Activated CD4-positive, alpha-beta T cell treated with anti-CD3 and anti-CD28 coated beads, Interleukin-2, amount 50 U/mL, for 24 hours (primary cell): ENCODE data around the gene ANKLE1.
"Not testable (repeated sequence)": the region's sequence is repeated elsewhere in the genome, so short reads cannot be mapped to it uniquely, and the experiment has no call there.

Experiments used
- DNase-seq, 2 donors: peaks; one replicate each; pipeline ENCODE4 v3.0.0-alpha.2; 2020; ENCODE audit warnings: low read depth in 1 of 2, low spot score in 1 of 2

The ANKLE1 gene

DNA sequence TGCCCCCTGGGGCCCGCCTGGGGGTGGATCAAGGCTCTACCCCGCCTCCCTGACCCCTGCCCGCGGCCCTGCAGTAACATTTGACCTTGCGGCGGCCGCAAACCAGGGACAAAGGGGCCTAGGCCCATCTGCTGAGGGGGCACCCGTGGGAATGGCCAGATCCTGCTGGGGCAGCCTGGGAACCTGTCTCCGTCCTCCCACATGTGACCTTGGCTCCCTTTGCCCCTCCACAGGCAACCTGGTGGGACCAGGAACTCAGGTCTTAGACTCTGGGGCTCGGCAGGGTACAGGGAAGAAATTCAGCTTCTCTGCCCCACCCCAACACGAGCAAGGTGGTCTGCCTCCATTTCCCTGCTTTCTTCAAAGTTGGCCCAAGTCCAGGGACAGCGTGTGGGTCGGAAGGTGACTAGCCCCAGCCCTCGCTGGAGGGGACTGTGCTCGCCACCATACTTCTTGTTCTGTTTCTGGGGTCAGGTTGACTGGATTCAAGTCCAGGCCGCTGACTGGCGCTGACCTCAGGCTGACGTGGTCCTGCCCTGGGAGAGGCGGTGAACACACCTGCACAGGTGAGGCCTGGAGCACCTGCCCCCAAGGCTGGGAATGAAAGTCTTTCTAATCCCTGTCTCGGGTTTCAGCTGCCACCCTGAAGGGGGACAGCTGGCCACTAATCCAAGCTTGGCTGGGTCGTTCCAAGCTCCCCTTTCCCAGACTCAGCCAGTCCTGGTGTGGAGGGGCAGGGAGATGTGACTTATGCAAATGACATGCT lies 33.5 kb upstream of the ANKLE1 start:
- DNase-seq = no peak

DNA sequence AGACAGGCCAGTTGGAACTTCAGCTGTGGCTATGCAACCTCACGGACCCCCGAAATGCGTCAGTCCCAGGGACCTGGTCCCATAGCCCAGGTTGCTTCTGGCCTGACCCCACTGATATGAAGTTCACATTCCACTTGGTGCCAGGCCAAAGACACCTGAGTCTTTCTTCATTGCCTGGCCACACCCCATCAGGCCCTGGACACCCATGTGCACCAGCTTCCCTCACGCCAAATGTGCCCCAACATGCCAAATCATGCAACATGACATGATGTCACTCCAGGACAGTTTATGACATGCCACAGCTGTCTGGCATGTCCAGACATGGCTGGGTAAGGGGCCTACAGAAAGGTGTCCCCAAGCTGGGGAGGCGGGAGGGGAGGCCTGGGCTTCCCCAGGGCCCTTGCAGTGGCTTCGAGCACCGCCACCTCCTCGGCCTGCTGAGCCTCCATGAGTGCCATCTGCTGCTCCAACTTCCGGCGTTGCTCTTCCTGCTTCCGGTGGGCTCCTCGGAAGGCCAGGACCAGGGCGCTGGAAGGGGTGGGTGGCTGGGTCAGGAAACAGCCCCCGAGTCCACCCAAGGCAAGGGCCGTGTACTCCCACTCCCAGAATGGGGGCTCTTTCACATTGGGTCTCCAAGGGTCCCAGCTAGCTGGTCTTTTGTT lies 31.7 kb upstream of the ANKLE1 start:
- DNase-seq = no peak

DNA sequence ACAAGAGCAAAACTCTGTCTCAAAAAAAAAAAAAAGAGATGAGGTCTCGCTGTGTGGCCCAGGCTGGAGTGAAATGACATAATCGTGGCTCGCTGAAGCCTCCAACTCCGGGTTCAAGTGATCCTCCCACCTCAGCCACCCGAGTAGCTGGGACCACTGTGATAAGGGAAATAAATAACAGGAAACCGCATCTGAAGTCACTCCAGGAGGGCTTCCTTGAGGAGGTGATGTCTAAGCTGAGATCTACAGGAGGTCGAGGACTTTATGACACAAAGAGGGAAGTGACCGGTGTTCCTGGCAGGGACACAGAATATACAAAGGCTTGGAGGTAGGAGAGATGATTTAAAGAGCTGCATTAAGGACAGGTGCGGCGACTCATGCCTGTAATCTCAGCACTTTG lies 27.1 kb upstream of the ANKLE1 start:
- DNase-seq = no peak

DNA sequence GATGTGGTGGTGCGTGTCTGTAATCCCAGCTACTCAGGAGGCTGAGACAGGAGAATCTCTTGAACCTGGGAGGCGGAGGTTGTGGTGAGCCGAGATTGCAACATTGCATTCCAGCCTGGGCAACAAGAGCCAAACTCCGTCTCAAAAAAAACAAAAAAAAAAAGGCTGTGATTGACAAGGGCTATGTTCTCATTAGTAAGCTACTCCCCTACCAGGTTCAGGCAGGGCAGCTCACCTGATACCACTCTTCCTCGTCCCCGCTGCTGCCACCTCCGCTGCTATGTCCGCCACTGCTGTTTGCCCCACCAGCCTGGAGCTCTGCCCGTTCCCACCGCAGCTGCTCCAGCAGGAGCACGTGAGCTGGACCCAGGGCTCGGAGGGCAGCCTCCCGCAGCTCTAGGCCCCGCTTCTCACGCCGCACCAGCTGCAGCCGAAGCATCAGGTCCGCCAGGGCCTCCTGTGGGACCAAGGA lies 26.5 kb upstream of the ANKLE1 start:
- DNase-seq = no peak

DNA sequence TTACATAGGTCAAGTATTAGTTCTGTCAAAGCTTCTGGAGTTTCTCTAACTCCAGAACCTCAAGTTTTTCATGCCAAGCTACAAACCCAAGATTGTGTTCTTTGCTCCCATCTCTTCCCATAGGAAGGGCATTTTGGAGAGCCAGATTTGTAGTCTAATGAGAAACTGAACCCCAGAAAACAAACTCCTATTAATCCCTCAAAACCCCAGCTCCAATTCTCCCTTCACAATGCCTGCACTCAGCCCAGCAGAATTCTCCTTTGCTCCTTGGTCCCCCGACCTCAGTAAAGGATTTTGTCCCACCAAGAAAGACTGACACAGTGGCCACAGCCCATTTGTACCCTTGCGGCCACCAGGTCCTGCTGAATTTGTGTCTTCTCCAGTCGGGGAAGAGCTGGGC lies 25.6 kb upstream of the ANKLE1 start:
- no peak for DNase-seq

DNA sequence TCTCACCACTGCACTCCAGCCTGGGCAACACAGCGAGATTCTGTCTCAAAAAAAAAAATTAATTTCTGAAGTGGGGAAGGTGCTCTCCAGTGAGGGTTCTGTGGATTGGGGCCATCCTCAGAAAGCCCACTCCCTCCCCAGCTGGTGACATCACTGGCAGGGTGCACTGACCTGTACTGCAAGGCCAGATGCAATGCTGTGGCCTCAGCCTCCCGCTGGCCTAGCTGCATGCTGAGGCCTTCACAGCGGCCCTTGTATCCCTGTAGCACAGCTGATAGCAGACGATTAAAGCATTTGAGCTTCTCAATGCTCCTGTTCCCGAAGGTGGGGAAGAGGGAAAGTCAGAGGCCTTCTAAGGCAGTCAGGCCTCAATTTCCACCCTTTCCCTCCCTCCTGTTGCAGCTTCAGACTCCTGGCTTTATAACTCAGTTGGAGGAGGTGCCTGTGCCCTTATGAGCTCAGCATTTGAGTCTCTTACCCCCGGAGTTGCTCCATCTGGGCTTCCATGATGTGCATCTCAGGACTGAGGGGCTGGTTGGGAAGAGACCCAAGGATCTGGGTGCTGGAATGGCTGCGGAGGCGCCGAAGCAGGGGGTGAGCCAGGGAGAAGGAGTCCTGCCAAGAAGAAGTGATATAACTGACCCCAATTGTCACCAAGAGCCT lies 22.5 kb upstream of the ANKLE1 start:
- no peak for DNase-seq

DNA sequence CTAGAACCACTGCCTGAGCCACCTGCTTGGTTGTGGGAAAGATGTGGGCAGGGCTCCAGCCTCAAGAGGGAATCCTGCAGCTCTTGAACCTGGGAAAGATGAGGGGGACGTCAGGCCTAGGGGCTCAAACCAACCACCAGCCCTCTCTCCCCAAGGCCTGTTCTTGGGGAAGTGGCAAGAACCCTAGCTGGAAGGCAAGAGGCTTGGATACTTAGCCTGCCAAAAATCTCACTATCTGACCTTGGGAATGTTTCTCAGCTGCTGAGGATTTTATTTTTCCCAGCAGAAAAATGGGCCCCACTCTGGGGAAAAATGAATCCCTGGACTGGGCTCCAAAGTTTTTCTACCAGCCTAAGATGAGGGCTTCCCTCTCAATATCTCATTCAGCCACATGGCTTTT lies 21.8 kb upstream of the ANKLE1 start:
- DNase-seq = no peak

DNA sequence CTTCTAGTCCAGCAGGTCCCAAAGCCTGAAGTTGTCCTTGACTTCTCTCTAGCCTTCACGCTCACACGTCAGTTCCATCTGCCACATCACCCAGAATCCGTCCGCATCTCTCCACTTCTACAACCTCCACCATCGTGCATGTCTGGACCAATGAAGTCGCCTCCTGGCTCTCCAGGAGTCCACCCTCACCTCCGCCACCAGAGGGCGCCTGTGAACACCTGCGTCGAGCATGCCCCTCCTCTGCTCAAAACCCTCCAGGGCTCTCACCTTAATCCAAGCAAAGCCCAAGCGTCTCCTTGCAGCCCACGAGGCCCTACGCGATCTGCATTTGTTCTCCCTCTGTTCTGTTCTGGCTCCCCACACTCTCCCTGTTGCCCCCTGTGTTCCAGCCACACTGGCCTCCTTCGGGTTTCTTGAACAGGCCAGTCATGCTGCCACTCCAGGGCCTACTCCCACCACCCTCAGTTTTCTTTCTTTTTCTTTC lies 20.8 kb upstream of the ANKLE1 start:
- peak; percentile 87 to 91 for DNase-seq

DNA sequence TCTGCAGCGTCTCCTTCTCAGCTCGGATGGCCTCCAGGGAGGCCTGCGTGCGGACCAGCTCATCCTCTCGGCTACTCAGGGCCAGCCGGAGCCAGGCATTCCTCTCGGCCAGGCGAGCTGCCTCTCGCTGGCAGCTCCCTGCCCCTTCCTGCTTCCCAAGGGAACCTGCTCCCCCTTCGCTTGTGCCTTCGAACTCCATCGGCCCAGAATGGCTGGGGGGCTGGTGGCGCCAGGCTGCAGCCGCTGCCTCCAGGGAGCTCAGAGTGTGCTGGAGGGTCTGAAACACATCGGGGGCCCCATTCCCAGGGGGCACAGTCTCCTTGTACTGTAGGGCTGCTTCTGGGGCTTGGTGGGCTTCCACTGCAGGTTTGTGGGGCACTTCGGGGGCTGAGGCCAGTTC lies 19.1 kb upstream of the ANKLE1 start:
- DNase-seq = no peak

DNA sequence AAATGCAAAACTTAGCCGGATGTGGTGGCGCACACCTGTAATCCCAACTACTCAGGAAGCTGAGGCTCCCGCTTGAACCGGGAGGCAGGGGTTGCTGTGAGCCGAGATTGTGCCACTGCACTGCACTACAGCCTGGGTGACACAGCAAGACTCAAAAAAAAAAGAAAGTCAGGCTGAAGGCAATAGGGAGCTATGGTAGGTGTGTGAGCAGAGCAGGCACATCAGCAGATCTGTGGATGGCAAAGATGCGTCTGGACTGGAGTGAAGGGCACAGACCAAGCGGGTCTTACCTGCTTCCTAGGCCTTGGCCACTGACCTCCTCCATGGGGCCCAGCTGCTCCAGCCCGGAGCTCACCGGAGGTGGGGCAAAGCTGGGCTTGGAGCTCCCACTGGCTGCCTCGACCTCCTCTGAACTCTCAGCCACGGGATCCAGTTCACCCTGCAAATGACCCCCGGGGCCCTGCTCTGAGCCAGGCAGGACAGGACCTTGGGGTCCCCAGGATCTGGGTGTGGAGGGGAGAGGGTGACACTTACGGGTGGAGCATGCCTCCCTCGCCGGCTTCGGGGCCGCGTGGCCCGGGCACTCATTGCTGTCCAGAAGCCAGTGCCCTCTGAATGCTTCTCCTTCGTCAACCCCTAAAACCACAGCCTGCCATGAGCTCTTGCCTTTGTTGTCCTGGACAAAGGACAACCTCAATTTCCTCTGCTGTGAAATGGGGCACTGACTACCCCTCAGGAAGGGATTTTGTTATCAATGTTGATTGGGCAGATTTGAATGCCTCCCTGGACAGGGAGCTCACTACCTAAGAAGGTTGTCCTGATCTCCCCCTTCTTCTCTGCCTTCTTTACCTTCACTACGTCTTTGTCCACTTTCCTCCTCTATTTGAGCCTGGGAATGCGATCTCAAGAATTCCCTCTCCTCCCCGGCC lies 17.7 kb upstream of the ANKLE1 start:
- DNase-seq = no peak

DNA sequence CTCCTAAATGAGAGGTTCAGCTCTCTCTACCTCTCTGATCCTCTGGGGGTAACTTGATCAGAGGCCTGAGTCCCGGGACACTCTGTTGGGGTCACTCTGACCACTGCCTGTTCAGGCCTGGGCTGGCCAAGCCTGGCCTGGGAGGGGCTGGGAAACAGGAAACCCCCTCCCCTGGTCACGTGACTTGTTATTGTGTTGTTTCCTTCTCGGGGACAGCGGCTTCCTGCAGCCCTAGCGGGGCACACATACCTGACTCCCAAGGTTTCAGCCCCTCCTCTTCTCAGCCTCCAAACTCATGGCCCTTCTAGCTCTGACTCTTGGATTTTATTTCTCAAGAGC lies 17.1 kb upstream of the ANKLE1 start, which contains the start of gene USHBP1:
TSS of gene USHBP1 (minus strand) at position 105 of the 339 bp plus-strand sequence. CDS start 446 bp downstream, outside the sequence.
- no peak for DNase-seq

DNA sequence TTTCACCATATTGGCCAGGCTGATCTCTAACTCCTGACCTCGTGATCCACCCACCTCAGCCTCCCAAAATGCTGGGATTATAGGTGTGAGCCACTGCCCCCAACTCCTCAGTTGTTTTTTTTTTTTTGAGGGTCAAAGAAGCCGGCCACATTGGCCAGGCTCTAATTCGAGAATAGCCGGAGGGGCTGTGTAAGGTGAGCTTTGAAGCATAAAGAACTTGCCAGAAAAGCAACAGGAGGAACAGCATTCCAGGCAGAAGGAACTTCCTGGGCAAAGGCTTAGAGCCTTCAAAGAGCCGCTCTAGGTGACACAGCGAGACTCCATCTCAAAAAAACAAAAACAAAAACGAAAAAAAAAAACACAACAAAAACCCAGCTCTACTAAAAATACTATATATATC lies 15.7 kb upstream of the ANKLE1 start:
- DNase-seq = no peak

DNA sequence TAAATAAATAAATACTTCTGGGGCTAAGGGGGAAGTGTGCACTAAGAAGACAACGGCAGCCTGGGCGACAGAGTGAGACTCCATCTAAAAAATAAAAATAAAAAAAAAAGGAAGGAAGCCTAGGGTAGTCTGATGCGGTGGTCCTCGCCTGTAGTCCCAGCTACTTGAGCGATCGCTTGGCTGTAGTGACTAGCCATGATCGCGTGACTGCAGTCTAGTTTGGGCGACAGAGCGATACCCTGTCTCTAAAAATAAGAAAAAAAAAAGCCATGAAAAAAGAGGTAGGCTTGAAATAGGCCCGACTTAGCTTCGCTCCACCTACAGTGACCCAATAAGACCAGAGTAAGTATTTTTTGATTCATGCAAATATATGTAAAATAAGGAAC lies 15.1 kb upstream of the ANKLE1 start:
- no peak for DNase-seq

DNA sequence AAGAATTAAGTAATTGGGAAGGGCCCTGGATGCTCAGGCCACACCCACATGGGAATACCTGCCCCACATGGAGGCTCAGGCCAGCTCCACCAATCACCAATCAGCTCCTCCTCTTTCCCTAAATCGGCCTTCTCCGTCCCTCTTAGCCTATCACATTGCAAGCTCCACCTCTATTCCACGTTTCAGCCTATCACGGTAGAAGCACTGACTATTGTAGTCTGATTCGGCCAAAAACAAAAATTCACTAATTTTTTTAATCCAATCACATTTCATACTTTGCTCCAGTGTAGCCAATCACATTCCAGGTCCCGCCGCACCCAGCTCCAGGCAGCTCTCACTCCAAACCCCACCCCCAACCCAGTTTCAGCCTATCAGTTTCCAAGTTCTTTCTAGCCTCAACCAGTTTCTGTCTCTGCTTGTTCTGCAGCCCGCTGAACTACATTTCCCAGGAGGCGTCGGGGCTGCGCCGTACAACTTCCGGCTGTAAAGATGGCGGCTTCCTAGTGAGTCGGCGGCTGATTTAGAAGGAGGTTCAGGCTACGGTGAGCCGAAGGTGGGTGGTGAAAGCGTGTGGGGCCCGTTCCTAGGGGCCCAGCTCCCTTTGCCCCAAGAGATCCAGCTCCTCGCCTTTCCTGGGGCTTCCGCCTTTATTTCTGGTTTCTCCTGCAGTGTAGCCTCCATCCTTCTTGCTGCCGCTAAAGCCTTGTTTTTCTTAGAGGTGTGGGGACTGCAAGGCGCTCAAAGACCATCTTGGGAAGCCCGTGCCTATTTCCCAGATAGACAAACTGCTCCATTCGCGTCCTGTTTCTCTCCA lies 14.5 kb upstream of the ANKLE1 start, which contains the start of gene BABAM1:
TSS of gene BABAM1 (plus strand) at position 469 of the 814 bp plus-strand sequence. CDS start 1,364 bp downstream, outside the sequence.
- peak; percentile 78 to 96 for DNase-seq

DNA sequence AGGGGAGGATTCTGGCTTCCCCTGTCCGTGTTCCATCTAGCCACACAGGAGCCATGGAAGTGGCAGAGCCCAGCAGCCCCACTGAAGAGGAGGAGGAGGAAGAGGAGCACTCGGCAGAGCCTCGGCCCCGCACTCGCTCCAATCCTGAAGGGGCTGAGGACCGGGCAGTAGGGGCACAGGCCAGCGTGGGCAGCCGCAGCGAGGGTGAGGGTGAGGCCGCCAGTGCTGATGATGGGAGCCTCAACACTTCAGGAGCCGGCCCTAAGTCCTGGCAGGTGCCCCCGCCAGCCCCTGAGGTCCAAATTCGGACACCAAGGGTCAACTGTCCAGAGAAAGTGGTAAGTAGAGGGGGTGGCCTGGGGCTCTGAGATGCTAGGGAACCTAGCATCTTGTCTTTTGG lies 12.9 kb upstream of the ANKLE1 start:
- no peak for DNase-seq

DNA sequence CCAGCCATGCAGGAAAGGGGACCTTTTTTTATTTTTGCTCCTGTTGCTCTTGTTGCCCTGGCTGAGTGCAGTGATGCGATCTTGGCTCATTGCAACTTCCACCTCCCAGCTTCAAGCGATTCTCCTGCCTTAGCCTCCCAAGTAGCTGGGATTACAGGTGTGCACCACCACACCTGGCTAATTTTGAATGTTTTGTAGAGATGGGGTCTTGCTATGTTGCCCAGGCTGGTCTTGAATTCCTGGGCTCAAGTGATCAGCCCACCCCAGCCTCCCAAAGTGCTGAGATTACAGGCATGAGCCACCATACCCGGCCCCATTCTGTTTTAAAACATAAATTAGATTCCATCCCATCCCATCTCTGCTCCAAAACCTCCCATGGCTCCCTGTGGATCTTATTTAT lies 6.8 kb upstream of the ANKLE1 start:
- not testable (repeated sequence) for DNase-seq

DNA sequence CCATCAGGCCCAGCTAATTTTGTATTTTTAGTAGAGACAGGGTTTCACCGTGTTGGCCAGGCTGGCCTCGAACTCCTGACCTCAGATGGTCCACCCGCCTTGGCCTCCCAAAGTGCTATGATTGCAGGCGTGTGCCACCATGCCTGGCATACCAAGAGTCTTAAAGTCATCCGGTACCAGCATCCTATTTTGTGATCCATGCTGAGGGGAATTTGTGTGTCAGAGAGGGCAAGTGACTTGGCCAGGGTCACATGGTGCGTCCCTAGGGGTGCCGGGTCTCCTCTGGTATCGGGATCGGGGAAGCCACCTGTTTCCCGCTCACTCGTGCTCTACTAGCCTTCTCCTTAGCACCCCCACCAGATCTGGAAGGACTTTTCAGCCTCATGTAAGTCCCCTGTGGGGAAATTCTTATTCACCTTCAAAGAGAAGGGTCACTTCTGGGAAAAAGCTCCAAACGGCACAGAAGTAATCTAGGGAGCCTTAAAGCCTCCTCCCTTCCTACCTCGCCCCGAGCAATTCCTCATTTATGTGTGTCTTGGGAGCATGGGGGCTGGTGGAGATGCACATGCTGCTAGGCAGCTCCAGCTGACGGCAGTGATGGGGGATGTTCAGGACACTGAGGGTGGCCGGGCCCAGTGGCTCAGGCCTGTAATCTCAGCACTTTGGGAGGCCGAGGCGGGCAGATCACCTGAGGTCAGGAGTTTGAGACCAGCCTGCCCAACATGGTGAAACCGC lies 6.1 kb upstream of the ANKLE1 start:
- no peak for DNase-seq

DNA sequence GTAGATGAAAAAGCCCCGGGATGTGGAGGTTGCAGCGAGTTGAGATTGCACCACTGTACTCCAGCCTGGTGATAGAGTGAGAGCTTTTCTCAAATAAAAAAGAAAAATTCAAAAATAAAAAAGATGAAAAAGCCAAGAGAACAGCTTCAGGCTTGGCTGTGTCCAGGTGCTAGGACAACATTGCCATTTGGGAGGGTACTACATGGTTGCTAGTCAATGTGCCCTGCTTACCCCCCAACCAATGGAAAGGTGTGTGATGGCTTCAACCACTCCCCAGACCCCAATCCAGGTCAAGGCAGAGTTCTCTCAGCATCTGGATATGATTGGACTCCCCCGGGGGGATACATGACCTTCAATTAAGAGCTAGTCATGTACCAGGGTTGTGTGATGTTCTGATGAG lies 2.3 kb upstream of the ANKLE1 start:
- DNase-seq = no peak

DNA sequence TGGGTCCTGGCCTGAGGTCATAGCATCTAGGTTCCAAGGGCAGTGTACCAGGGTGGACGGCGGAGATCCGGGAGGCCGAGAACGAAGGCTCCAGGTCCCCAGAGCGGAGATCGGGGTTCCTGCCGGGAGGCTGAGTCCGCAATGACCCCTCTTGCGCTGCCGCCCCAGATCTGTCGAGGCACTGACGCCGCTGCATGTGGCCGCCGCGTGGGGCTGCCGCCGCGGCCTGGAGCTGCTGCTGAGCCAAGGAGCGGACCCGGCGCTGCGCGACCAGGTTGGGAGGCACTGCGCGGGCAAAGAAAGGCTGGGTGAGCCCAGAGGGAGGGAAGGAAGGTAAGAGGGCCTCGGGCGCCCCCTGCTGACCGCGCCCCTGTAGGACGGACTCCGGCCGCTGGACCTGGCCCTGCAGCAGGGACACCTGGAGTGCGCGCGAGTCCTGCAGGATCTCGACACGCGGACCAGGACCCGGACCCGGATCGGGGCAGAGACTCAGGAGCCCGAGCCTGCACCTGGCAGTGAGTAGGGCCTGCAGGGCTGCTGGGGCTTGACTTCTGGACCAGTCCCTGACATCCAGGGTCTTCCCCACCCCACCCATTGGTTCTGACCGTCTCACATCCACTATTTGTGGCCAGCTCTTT lies 906 bp downstream of the ANKLE1 start:
- peak; percentile 69 to 70 for DNase-seq
